H9 (cell line): ENCODE measurements around the gene KMT5B. TPM values are rescaled to one million over a fixed set of nuclear protein-coding genes. Genes with fewer than 3 reads are reported as not detected.

ENCODE experiments used
- DNase-seq: peaks from one replicate; pipeline ENCODE4 v3.0.0-alpha.2; 2017
- H2AFZ ChIP-seq: one replicate; pipeline ENCODE4 v1.6.1; 2013; ENCODE audit warnings: mild to moderate bottlenecking, low read length, control low read depth, moderate library complexity
- H2AK5ac ChIP-seq: 2 replicates; pipeline ENCODE4 v1.6.1; 2013; ENCODE audit warnings: low read length, control low read depth, mixed read lengths; ENCODE audit not compliant: insufficient read length
- H2BK120ac ChIP-seq: one replicate; pipeline ENCODE4 v1.6.1; 2013; ENCODE audit warnings: low read depth, mild to moderate bottlenecking, low read length, control low read depth, inconsistent platforms; ENCODE audit not compliant: poor library complexity, severe bottlenecking
- H2BK12ac ChIP-seq: 2 replicates; pipeline ENCODE4 v1.6.1; 2013; ENCODE audit warnings: low read length, control low read depth, mixed read lengths, low read depth; ENCODE audit not compliant: insufficient read length
- H2BK15ac ChIP-seq: 2 replicates; pipeline ENCODE4 v1.6.1; 2013; ENCODE audit warnings: low read depth, low read length, control low read depth
- H2BK20ac ChIP-seq: one replicate; pipeline ENCODE4 v1.6.1; 2013; ENCODE audit warnings: low read depth, mild to moderate bottlenecking, low read length, control low read depth, inconsistent platforms; ENCODE audit not compliant: poor library complexity, severe bottlenecking
- H2BK5ac ChIP-seq: 2 replicates; pipeline ENCODE4 v1.6.1; 2013; ENCODE audit warnings: low read length, control low read depth, mixed read lengths; ENCODE audit not compliant: insufficient read length
- H3K14ac ChIP-seq: 2 replicates; pipeline ENCODE4 v1.6.1; 2013; ENCODE audit warnings: low read length, control low read depth; ENCODE audit not compliant: insufficient read depth
- H3K18ac ChIP-seq: 2 replicates; pipeline ENCODE4 v1.6.1; 2013; ENCODE audit warnings: low read depth, mild to moderate bottlenecking, mixed read lengths, low read length, control low read depth; ENCODE audit not compliant: insufficient read length
- H3K23ac ChIP-seq: 2 replicates; pipeline ENCODE4 v1.6.1; 2013; ENCODE audit warnings: low read length, control low read depth, mixed read lengths, low read depth; ENCODE audit not compliant: insufficient read length
- H3K23me2 ChIP-seq: 2 replicates; pipeline ENCODE4 v1.6.1; 2013; ENCODE audit warnings: low read depth, mild to moderate bottlenecking, mixed read lengths, low read length, control low read depth; ENCODE audit not compliant: insufficient read length, poor library complexity, severe bottlenecking
- H3K27ac ChIP-seq: 2 replicates; pipeline ENCODE4 v1.5.1; 2013; ENCODE audit warnings: low read length, control low read depth, mixed read lengths, low read depth; ENCODE audit not compliant: insufficient read length
- H3K27me3 ChIP-seq: 2 replicates; pipeline ENCODE4 v1.6.1; 2013; ENCODE audit warnings: low read length, control low read depth, inconsistent platforms; ENCODE audit not compliant: insufficient read depth
- H3K4ac ChIP-seq: 2 replicates; pipeline ENCODE4 v1.6.1; 2013; ENCODE audit warnings: low read depth, mild to moderate bottlenecking, control low read depth, inconsistent platforms, low read length, moderate library complexity
- H3K4me1 ChIP-seq: 2 replicates; pipeline ENCODE4 v1.6.1; 2013; ENCODE audit warnings: low read length, control low read depth, inconsistent platforms; ENCODE audit not compliant: insufficient read depth
- H3K4me2 ChIP-seq: 2 replicates; pipeline ENCODE4 v1.6.1; 2013; ENCODE audit warnings: low read length, control low read depth, mixed read lengths; ENCODE audit not compliant: insufficient read length, insufficient read depth
- H3K56ac ChIP-seq: 2 replicates; pipeline ENCODE4 v1.6.1; 2013; ENCODE audit warnings: low read depth, mild to moderate bottlenecking, mixed read lengths, low read length, control low read depth; ENCODE audit not compliant: insufficient read length
- H3K79me1 ChIP-seq: 2 replicates; pipeline ENCODE4 v1.6.1; 2013; ENCODE audit warnings: low read depth, mild to moderate bottlenecking, moderate library complexity, low read length, control low read depth, inconsistent platforms; ENCODE audit not compliant: insufficient read depth, poor library complexity, severe bottlenecking
- H3K79me2 ChIP-seq: 2 replicates; pipeline ENCODE4 v1.6.1; 2013; ENCODE audit warnings: low read length, control low read depth, inconsistent platforms; ENCODE audit not compliant: insufficient read depth
- H3K9ac ChIP-seq: 2 replicates; pipeline ENCODE4 v1.6.1; 2013; ENCODE audit warnings: low read length, control low read depth, mixed read lengths; ENCODE audit not compliant: insufficient read length; ENCODE audit errors: extremely low read depth
- H3K9me3 ChIP-seq: one replicate; pipeline ENCODE4 v1.6.1; 2013; ENCODE audit warnings: low read depth, low read length, inconsistent platforms; ENCODE audit not compliant: control insufficient read depth
- H3T11ph ChIP-seq: one replicate; pipeline ENCODE4 v1.6.1; 2013; ENCODE audit warnings: mild to moderate bottlenecking, low read length, control low read depth, inconsistent platforms
- H4K20me1 ChIP-seq: one replicate; pipeline ENCODE4 v1.6.1; 2013; ENCODE audit not compliant: control insufficient read depth, insufficient read length, insufficient read depth
- H4K5ac ChIP-seq: 2 replicates; pipeline ENCODE4 v1.6.1; 2013; ENCODE audit warnings: low read depth, mild to moderate bottlenecking, mixed read lengths, low read length, control low read depth; ENCODE audit not compliant: insufficient read length
- H4K8ac ChIP-seq: replicated peaks from 2 replicates; pipeline ENCODE4 v1.6.1; 2013; ENCODE audit warnings: low read length, control low read depth, mixed read lengths, low read depth; ENCODE audit not compliant: insufficient read length
- H4K91ac ChIP-seq: 2 replicates; pipeline ENCODE4 v1.6.1; 2013; ENCODE audit warnings: low read depth, mild to moderate bottlenecking, moderate library complexity, mixed read lengths, low read length, control low read depth; ENCODE audit not compliant: insufficient read length
- H3K27ac Mint-ChIP-seq, 3 experiments: 2 replicates in 2 of 3; 3 replicates in 1 of 3; pipeline ENCODE4 v1.8.0; 2020 to 2021; ENCODE audit warnings: mixed read lengths in 3 of 3, mild to moderate bottlenecking in 1 of 3, moderate library complexity in 1 of 3
- H3K27me3 Mint-ChIP-seq: 2 replicates; pipeline ENCODE4 v1.8.0; 2021; ENCODE audit warnings: low read depth, mild to moderate bottlenecking, moderate library complexity, mixed read lengths
- H3K36me3 Mint-ChIP-seq, 3 experiments: 2 replicates in 2 of 3; 3 replicates in 1 of 3; pipeline ENCODE4 v1.8.0; 2020 to 2021; ENCODE audit warnings: low read depth in 3 of 3, mixed read lengths in 3 of 3; ENCODE audit not compliant: insufficient read depth in 1 of 3
- H3K4me1 Mint-ChIP-seq, 2 experiments: 2 replicates each; pipeline ENCODE4 v1.8.0; 2020; ENCODE audit warnings: mixed read lengths in 2 of 2
- H3K4me3 Mint-ChIP-seq, 2 experiments: 2 replicates in 1 of 2; 3 replicates in 1 of 2; pipeline ENCODE4 v1.8.0; 2020 to 2021; ENCODE audit warnings: mild to moderate bottlenecking in 2 of 2, mixed read lengths in 2 of 2, moderate library complexity in 1 of 2
- H3K9me3 Mint-ChIP-seq, 2 experiments: 2 replicates in 1 of 2; 3 replicates in 1 of 2; pipeline ENCODE4 v1.8.0; 2020; ENCODE audit warnings: mild to moderate bottlenecking in 2 of 2, mixed read lengths in 2 of 2, moderate library complexity in 1 of 2
- CTCF ChIP-seq: fragments of 200-600 bp; sonication (generic); conservative IDR thresholded peaks from 3 replicates; pipeline ENCODE4 v1.8.0; 2021; ENCODE audit warnings: antibody characterized with exemption, mild to moderate bottlenecking
- WGBS: extraction: QIAGEN DNeasy Blood & Tissue Kit; methylation state at CpG from one replicate; pipeline ENCODE4 v1.1.7; 2013; ENCODE audit warnings: missing lambda C conversion rate, low lambda C conversion rate, mixed read lengths; ENCODE audit not compliant: insufficient read length; ENCODE audit errors: extremely low coverage; 5-methylcytosine and 5-hydroxymethylcytosine counted together
- total RNA-seq: library from RNA; stranded (reverse); gene quantifications from 2 replicates; pipeline ENCODE4 v1.2.1, GENCODE V29; 2021

The KMT5B gene
- total RNA-seq, 1 experiment from 2014 or later: 61.6 TPM

DNA sequence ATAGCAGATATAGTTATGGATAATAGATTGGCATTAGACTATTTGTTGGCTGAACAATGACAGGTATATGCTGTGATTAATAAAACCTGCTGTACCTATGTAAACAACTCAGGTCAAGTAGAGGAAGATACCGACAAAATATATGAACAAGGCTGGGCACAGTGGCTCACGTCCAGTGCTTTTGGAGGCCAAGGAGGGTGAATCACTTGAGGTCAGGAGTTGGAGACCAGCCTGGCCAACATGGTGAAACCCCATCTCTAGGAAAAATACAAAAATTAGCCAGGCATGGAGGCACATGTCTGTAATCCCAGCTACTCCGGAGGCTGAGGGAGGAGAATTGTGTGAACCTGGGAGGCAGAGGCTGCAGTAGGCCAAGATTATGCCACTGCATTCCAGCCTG, 77.9 kb downstream of the KMT5B start:
- Histone ChIP-seq H4K8ac (no peak overlapping the region), H3K4me2 (no peak overlapping the region), H3K4ac (no peak overlapping the region), H3K79me2 (no peaks in the 10 kb centered on the region), H3K14ac (no peak overlapping the region), H3K9me3 (peaks cover 12% of the 10 kb centered on the region), H3T11ph (no peak overlapping the region), H4K91ac (no peak overlapping the region), H4K20me1 (no peaks in the 10 kb centered on the region), H3K27me3 (no peaks in the 10 kb centered on the region), H2BK120ac (no peak overlapping the region), H3K18ac (no peak overlapping the region), H2BK12ac (no peak overlapping the region), H3K9ac (no peak overlapping the region), H3K23ac (no peak overlapping the region), H3K79me1 (no peaks in the 10 kb centered on the region), H2AFZ (no peak overlapping the region), H3K56ac (no peak overlapping the region), H2BK20ac (no peak overlapping the region), H4K5ac (no peak overlapping the region), H2BK5ac (no peak overlapping the region), H3K23me2 (no peaks in the 10 kb centered on the region), H3K27ac (no peak overlapping the region), H2BK15ac (no peak overlapping the region), H3K4me1 (no peaks in the 10 kb centered on the region), H2AK5ac (no peak overlapping the region)
- peaks cover 0 to 4% of the 10 kb centered on the region in 2 experiments; a peak in 2 of 4 replicates for H3K4me1 Mint-ChIP-seq
- WGBS: no CpG with 5 or more reads among the region's 3 CpGs
- no peak for DNase-seq
- H3K27ac Mint-ChIP-seq: no peak overlapping the region; a peak in 1 of 7 replicates
- no peak overlapping the region for H3K4me3 Mint-ChIP-seq
- H3K27me3 Mint-ChIP-seq: peaks cover 5% of the 10 kb centered on the region
- no peak for TF ChIP-seq CTCF
- peaks cover 54 to 56% of the 10 kb centered on the region in 2 experiments for H3K9me3 Mint-ChIP-seq
- H3K36me3 Mint-ChIP-seq: peaks cover 28 to 39% (median 31%) of the 10 kb centered on the region in 3 experiments
